PC-3 (cell line): ENCODE data around the gene LILRA6. TPM values are rescaled to one million over a fixed set of nuclear protein-coding genes. Genes with fewer than 3 reads are reported as not detected.
A peak's percentile ranks its signal among the peaks of the same experiment; 100 is the strongest.
"Not testable (repeated sequence)": the region's sequence is repeated elsewhere in the genome, so short reads cannot be mapped to it uniquely, and the experiment has no call there.

Experiments used
- ATAC-seq: fragments of 200-7000 bp; cut with Tn5 transposase; 2 replicates; pipeline ENCODE4 v1.9.1; 2020; ENCODE audit warnings: mild to moderate bottlenecking, moderate library complexity
- BruUV-seq: library from RNA; stranded (reverse); fragments of 400-500 nt; replicated peaks from 2 replicates; lab custom pipeline; 2021; lab: Mats Ljungman, UMichigan
- CTCF ChIA-PET: fragments of 300-600 bp; sonication (Branson Sonifier 250); formaldehyde crosslinking; loops from one replicate; lab custom pipeline; 2022; ENCODE audit warnings: antibody characterized with exemption; lab: Charles Lee
- POLR2A ChIA-PET: fragments of 300-600 bp; sonication (Branson Sonifier 250); formaldehyde crosslinking; loops from one replicate; lab custom pipeline; 2022; ENCODE audit warnings: antibody characterized with exemption; ENCODE audit not compliant: unreplicated experiment; lab: Charles Lee
- DNase-seq: peaks from one replicate; pipeline ENCODE4 v3.0.0-alpha.2; 2015
- H2AFZ ChIP-seq: fragments of 300-600 bp; sonication (generic); 2 replicates; pipeline ENCODE4 v1.6.0; 2016; ENCODE audit warnings: antibody characterized with exemption, low read length
- H3F3A ChIP-seq: fragments of 300-600 bp; sonication (generic); one replicate; pipeline ENCODE4 v1.6.0; 2017; ENCODE audit warnings: antibody characterized with exemption, low read length, control low read depth, mild to moderate bottlenecking; ENCODE audit not compliant: unreplicated experiment
- H3K27ac ChIP-seq: fragments of 300-600 bp; sonication (generic); 2 replicates; pipeline ENCODE4 v1.5.1; 2016; ENCODE audit warnings: mild to moderate bottlenecking, low read length
- H3K27me3 ChIP-seq: fragments of 300-600 bp; sonication (generic); 2 replicates; pipeline ENCODE4 v1.6.1; 2016; ENCODE audit warnings: low read length, mixed read lengths
- H3K36me3 ChIP-seq: fragments of 300-600 bp; sonication (generic); 2 replicates; pipeline ENCODE4 v1.6.1; 2016; ENCODE audit warnings: low read depth, mixed run types, low read length, mixed read lengths
- H3K4me1 ChIP-seq: fragments of 300-600 bp; sonication (generic); 2 replicates; pipeline ENCODE4 v1.5.1; 2016; ENCODE audit warnings: low read length; ENCODE audit not compliant: insufficient read depth
- H3K4me2 ChIP-seq: fragments of 300-600 bp; sonication (generic); 2 replicates; pipeline ENCODE4 v1.6.0; 2016; ENCODE audit warnings: low read length
- H3K4me3 ChIP-seq: fragments of 300-600 bp; sonication (generic); 2 replicates; pipeline ENCODE4 v1.5.1; 2016; ENCODE audit warnings: mild to moderate bottlenecking, low read length, mixed read lengths
- H3K79me2 ChIP-seq: fragments of 300-600 bp; sonication (generic); 2 replicates; pipeline ENCODE4 v1.6.1; 2017; ENCODE audit warnings: low read length, mixed read lengths
- H3K9ac ChIP-seq: fragments of 300-600 bp; sonication (generic); 2 replicates; pipeline ENCODE4 v1.6.0; 2016; ENCODE audit warnings: mild to moderate bottlenecking, low read length
- H3K9me2 ChIP-seq: fragments of 300-600 bp; sonication (generic); replicated peaks from 2 replicates; pipeline ENCODE4 v1.6.1; 2016; ENCODE audit warnings: mixed run types, low read length, mixed read lengths
- H3K9me3 ChIP-seq: fragments of 300-600 bp; sonication (generic); 2 replicates; pipeline ENCODE4 v1.6.1; 2016; ENCODE audit warnings: low read length, mixed read lengths
- H4K20me1 ChIP-seq: fragments of 300-600 bp; sonication (generic); 2 replicates; pipeline ENCODE4 v1.6.1; 2016; ENCODE audit warnings: low read length, mixed read lengths
- CTCF ChIP-seq: fragments of 300-600 bp; sonication (generic); conservative IDR thresholded peaks from 2 replicates; pipeline ENCODE4 v1.5.1; 2017; ENCODE audit warnings: antibody characterized with exemption, low read depth, mild to moderate bottlenecking, low read length
- EZH2 ChIP-seq: fragments of 300-600 bp; sonication (generic); IDR thresholded peaks from one replicate; pipeline ENCODE4 v1.6.1; 2017; ENCODE audit warnings: antibody characterized with exemption, mild to moderate bottlenecking, low read length; ENCODE audit not compliant: unreplicated experiment
- EZH2phosphoT487 ChIP-seq: fragments of 300-600 bp; sonication (generic); IDR thresholded peaks from 2 replicates; pipeline ENCODE4 v1.6.1; 2018; ENCODE audit warnings: mild to moderate bottlenecking, antibody characterized with exemption, low read length, borderline replicate concordance
- intact Hi-C: fragments of 100-400 bp; cut with micrococcal nuclease; formaldehyde crosslinking; loops from 2 replicates; pipeline ENCODE4 v1.9.0; 2023
- total RNA-seq: library from RNA; depleted of rRNA; stranded (reverse); fragments of >200 nt; gene quantifications from 2 replicates; pipeline ENCODE4 v1.2.3, GENCODE V29; 2014

LILRA6 gene
- total RNA-seq, 1 experiment from 2014 or later = not detected

GRCh38 chr19:54229146-54229545 lies 13.4 kb downstream of the LILRA6 start:
- Histone ChIP-seq H3K4me2 (no peak overlapping the region), H3K9me2 (no peaks in the 10 kb centered on the region), H3K4me1 (peaks cover 8% of the 10 kb centered on the region), H3K79me2 (no peaks in the 10 kb centered on the region), H2AFZ (no peak overlapping the region), H3K4me3 (no peak overlapping the region), H3F3A (no peaks in the 10 kb centered on the region), H3K36me3 (no peaks in the 10 kb centered on the region), H3K27ac (no peak overlapping the region), H4K20me1 (no peaks in the 10 kb centered on the region), H3K27me3 (peaks cover 6% of the 10 kb centered on the region; the same call in 1 of the 2 replicates), H3K9me3 (no peaks in the 10 kb centered on the region), H3K9ac (no peak overlapping the region)
- no TSS peak for BruUV-seq
- CTCF ChIA-PET = no interaction called here
- no peak for TF ChIP-seq EZH2phosphoT487
- no peak for TF ChIP-seq CTCF
- no peak for TF ChIP-seq EZH2
- POLR2A ChIA-PET = no interaction called here
- DNase-seq = no peak
- intact Hi-C loops = no loop called here
- ATAC-seq = no peak

- H3K9ac ChIP-seq, H3K9me3 ChIP-seq, H3K9me2 ChIP-seq, H3K79me2 ChIP-seq, ATAC-seq, H3K27ac ChIP-seq, DNase-seq, H3K4me1 ChIP-seq, H3F3A ChIP-seq, H2AFZ ChIP-seq, intact Hi-C loops, BruUV-seq, H4K20me1 ChIP-seq, POLR2A ChIA-PET, H3K36me3 ChIP-seq, H3K4me2 ChIP-seq, CTCF ChIA-PET, H3K4me3 ChIP-seq: not testable (repeated sequence)
- H3K27me3 ChIP-seq = peaks cover 20% of the 10 kb centered on the region; the same call in 1 of the 2 replicates
These were observed 18.0 kb downstream of the LILRA6 start for GRCh38 chr19:54224619-54225018.

GRCh38 chr19:54223937-54224281 lies 18.7 kb downstream of the LILRA6 start:
- H3K36me3 ChIP-seq = not testable (repeated sequence)

GRCh38 chr19:54223277-54223936 lies 19.2 kb downstream of the LILRA6 start:
- H3F3A ChIP-seq, intact Hi-C loops, H3K4me1 ChIP-seq, H3K4me2 ChIP-seq, H2AFZ ChIP-seq, H3K4me3 ChIP-seq, H4K20me1 ChIP-seq, H3K9me2 ChIP-seq, DNase-seq, H3K9me3 ChIP-seq, H3K36me3 ChIP-seq, CTCF ChIA-PET, H3K79me2 ChIP-seq, H3K9ac ChIP-seq, H3K27ac ChIP-seq, BruUV-seq: not testable (repeated sequence)
- POLR2A ChIA-PET = interaction anchor here (0.5 kb wide), 1 partner anchor 136 kb away, joined by 3 read pairs; no protein-coding TSS in a partner anchor
- ATAC-seq = peak; percentile 32
- H3K27me3 ChIP-seq = peaks cover 19% of the 10 kb centered on the region; the same call in 1 of the 2 replicates

More at GRCh38 chr19:54223937-54224281, 18.7 kb downstream of the LILRA6 start:
- H2AFZ ChIP-seq, H3K9me3 ChIP-seq, CTCF ChIA-PET, POLR2A ChIA-PET, DNase-seq, H3K9me2 ChIP-seq, H3K4me2 ChIP-seq, H3K9ac ChIP-seq, H4K20me1 ChIP-seq, ATAC-seq, BruUV-seq, H3K4me1 ChIP-seq, H3K27ac ChIP-seq, H3F3A ChIP-seq, H3K79me2 ChIP-seq, intact Hi-C loops, H3K4me3 ChIP-seq: not testable (repeated sequence)
- peaks cover 20% of the 10 kb centered on the region; the same call in 1 of the 2 replicates for H3K27me3 ChIP-seq

- H3K9me3 ChIP-seq, intact Hi-C loops, H3K4me2 ChIP-seq, H4K20me1 ChIP-seq, H3K4me1 ChIP-seq, H3K79me2 ChIP-seq, H3K4me3 ChIP-seq, H2AFZ ChIP-seq, H3F3A ChIP-seq, CTCF ChIA-PET, BruUV-seq, H3K27ac ChIP-seq, H3K9ac ChIP-seq, DNase-seq, H3K36me3 ChIP-seq, H3K9me2 ChIP-seq: not testable (repeated sequence)
- peak; percentile 31 for ATAC-seq
- peaks cover 14% of the 10 kb centered on the region; the same call in 1 of the 2 replicates for H3K27me3 ChIP-seq
- POLR2A ChIA-PET = interaction anchor here (0.5 kb wide), 1 partner anchor 135 kb away, joined by 3 read pairs; no protein-coding TSS in a partner anchor
These were observed 19.9 kb downstream of the LILRA6 start, which contains the start of gene LILRB3 for GRCh38 chr19:54222474-54223276. LILRB3 (minus strand) TSS chr19:54223007; CDS start chr19:54222976, 31 bp downstream.
